ENCODE data around the gene IPPK.

The IPPK gene

GRCh38 chr9:92618633-92619225, 51.2 kb downstream of the IPPK start:
- Histone ChIP-seq H2AFZ (no peak overlapping the region), H3K27me3 (ENCODE audit: control insufficient read depth, insufficient read depth, low read length) (no peaks in the 10 kb centered on the region), H3K79me2 (no peaks in the 10 kb centered on the region), H3K4me1 (no peaks in the 10 kb centered on the region), H3K4me3 (ENCODE audit: low read depth, low read length) (no peak overlapping the region), H3K4me2 (ENCODE audit: low read length) (no peak overlapping the region), H3K27ac (no peak overlapping the region), H3K9me3 (ENCODE audit: control insufficient read depth, low read length) (no peaks in the 10 kb centered on the region), H3K36me3 (ENCODE audit: control insufficient read depth, insufficient read depth, low read length) (no peaks in the 10 kb centered on the region), H3K9ac (no peak overlapping the region)
- no peak for TF ChIP-seq CTCF (IDR thresholded peaks at IDR 0.05)

GRCh38 chr9:92617951-92618510, 51.9 kb downstream of the IPPK start:
- H3K27ac ChIP-seq = no peak overlapping the region
- H3K4me2 ChIP-seq (ENCODE audit: low read length) = no peak overlapping the region
- H3K4me1 ChIP-seq = no peaks in the 10 kb centered on the region
- no peaks in the 10 kb centered on the region for H3K79me2 ChIP-seq
- no peak overlapping the region for H3K9ac ChIP-seq
- H3K36me3 ChIP-seq (ENCODE audit: control insufficient read depth, insufficient read depth, low read length) = no peaks in the 10 kb centered on the region
- no peaks in the 10 kb centered on the region for H3K9me3 ChIP-seq (ENCODE audit: control insufficient read depth, low read length)
- no peaks in the 10 kb centered on the region for H3K27me3 ChIP-seq (ENCODE audit: control insufficient read depth, insufficient read depth, low read length)
- no peak for TF ChIP-seq CTCF (IDR thresholded peaks at IDR 0.05)
- H2AFZ ChIP-seq = no peak overlapping the region
- H3K4me3 ChIP-seq (ENCODE audit: low read depth, low read length) = no peak overlapping the region

- Histone ChIP-seq H3K4me3 (ENCODE audit: low read depth, low read length) (no peak overlapping the region), H3K36me3 (ENCODE audit: control insufficient read depth, insufficient read depth, low read length) (no peaks in the 10 kb centered on the region), H3K9me3 (ENCODE audit: control insufficient read depth, low read length) (no peaks in the 10 kb centered on the region), H2AFZ (no peak overlapping the region), H3K27ac (no peak overlapping the region), H3K9ac (no peak overlapping the region), H3K4me2 (ENCODE audit: low read length) (no peak overlapping the region), H3K27me3 (ENCODE audit: control insufficient read depth, insufficient read depth, low read length) (no peaks in the 10 kb centered on the region), H3K4me1 (no peaks in the 10 kb centered on the region), H3K79me2 (no peaks in the 10 kb centered on the region)
- no peak for TF ChIP-seq CTCF (IDR thresholded peaks at IDR 0.05)
Measured at GRCh38 chr9:92617195-92617813, 52.6 kb downstream of the IPPK start.

GRCh38 chr9:92616655-92617111, 53.2 kb downstream of the IPPK start:
- Histone ChIP-seq H3K4me2 (ENCODE audit: low read length) (no peak overlapping the region), H3K4me3 (ENCODE audit: low read depth, low read length) (no peak overlapping the region), H3K79me2 (no peaks in the 10 kb centered on the region), H3K36me3 (ENCODE audit: control insufficient read depth, insufficient read depth, low read length) (no peaks in the 10 kb centered on the region), H2AFZ (no peak overlapping the region), H3K27ac (no peak overlapping the region), H3K4me1 (no peaks in the 10 kb centered on the region), H3K9ac (no peak overlapping the region), H3K9me3 (ENCODE audit: control insufficient read depth, low read length) (no peaks in the 10 kb centered on the region), H3K27me3 (ENCODE audit: control insufficient read depth, insufficient read depth, low read length) (no peaks in the 10 kb centered on the region)
- TF ChIP-seq CTCF (IDR thresholded peaks at IDR 0.05) = no peak
